GM18873 (cell line): ENCODE results near the gene PAX6.

Experiments used
- ATAC-seq: cut with Tn5 transposase; IDR thresholded peaks from one replicate; pipeline ENCODE4 v1.9.1; 2021; ENCODE audit warnings: mild to moderate bottlenecking, moderate library complexity, moderate number of reproducible peaks; ENCODE audit not compliant: unreplicated experiment, low FRiP score

Gene PAX6

GRCh38 chr11:31799435-31800397, 11.4 kb downstream of the PAX6 start:
- no peak for ATAC-seq

DNA sequence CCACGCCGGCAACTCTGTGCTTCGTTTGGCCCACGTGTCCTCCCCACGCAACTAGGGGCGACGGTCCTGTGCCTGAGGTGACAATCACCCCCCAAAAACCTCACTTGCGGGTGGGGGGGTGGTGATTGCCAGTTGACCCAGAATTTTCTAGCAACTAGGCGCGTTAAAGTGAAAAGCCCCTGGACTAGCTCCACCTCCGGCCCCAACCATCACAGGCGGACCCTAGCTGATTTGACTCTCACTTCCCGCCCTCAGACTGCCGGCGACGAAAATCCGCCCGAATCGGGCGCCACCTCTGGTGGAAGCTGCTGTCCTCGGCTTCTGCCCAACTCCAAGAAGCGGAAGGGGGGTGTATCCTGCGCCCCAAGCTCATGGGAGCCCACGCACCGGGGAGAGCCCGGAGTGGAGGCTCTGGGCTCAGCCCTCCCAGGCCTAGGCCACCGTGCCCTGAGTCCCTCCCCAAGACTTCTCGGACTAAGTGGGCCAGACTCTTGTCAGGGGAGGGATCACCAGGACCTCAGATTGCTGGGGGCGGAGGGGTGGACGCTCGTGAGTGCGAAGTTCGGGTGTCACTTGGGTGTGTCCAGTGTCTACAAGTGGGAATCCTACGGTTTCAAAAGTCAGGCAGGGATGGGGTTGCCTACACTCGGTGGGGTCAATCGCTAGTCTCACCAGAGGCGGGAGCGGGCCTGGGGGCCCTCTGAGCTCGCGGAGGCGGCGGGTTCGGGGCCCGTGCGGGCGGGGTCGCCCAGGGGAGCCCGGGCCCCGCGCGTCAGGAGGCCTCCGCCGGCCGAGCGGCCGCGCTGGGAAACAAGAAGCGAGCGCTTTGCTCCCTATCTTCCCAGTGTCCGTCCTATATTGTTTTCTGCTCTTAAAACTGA, 12.3 kb downstream of the PAX6 start:
- ATAC-seq: no peak

DNA sequence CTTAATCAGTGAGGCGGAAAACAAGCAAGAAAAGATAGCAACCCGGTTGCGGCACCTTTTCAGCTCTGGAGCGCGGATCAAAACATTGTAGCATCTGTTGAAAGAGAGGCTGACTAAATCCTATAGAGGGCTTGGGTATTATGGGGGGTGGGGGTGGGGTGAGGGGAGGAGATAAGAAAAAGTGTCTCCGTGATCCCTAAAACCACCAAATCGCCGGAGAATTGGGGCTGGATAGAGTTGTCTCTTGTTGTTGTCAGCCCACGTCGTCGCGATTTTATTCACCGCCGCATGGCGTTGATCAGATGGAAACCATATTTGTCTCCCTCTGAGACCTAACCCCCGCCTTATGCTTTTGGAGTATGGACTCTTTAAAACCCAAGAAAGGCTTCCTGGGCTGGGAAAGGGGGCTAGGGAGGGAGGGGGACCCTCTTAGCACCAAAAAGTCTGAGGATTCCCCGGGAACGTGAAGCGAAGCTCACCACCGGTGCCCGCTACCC, 13.0 kb downstream of the PAX6 start:
- ATAC-seq: no peak

DNA sequence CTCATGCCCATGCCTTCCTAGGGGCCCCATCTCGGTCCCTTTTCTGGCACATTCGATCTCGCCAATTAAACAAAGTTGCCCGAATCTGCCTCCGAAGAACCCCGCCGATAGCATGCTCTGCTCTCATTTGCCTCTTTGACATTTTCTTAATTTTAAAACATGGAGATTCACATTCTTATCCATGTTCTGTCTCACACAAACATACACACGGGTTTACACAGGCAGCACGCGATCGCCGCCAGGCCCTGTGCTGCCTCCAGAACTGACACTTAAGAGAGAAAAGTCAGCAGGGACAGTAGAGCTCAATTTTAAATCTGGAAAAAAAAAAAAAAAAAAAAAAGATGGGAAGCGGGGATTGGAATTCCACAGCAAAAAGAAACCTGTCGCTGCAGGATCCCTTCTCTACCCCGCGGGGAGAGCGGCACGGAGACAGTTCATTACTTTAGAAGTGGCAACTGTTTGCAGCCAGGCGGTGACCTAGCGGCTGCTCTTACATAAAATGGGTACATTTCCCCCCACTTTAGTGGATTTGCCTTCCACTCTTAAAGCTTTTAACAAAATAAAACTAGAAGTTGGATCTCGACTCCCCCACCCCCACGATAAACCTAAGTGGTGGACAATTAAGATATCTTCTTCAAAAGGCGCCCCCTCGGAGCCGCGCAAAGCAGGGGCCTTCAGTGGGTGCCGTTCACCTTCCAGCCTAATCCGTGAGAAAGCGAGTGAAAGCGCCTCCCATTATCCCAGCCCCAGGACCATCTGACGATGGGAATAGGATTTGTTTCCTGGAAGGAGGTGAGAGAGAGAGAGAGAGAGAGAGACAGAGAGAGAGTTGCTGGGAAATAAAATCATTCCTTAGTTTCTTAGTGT, 13.7 kb downstream of the PAX6 start:
- ATAC-seq: no peak

GRCh38 chr11:31796499-31797189, 14.5 kb downstream of the PAX6 start:
- ATAC-seq: no peak

DNA sequence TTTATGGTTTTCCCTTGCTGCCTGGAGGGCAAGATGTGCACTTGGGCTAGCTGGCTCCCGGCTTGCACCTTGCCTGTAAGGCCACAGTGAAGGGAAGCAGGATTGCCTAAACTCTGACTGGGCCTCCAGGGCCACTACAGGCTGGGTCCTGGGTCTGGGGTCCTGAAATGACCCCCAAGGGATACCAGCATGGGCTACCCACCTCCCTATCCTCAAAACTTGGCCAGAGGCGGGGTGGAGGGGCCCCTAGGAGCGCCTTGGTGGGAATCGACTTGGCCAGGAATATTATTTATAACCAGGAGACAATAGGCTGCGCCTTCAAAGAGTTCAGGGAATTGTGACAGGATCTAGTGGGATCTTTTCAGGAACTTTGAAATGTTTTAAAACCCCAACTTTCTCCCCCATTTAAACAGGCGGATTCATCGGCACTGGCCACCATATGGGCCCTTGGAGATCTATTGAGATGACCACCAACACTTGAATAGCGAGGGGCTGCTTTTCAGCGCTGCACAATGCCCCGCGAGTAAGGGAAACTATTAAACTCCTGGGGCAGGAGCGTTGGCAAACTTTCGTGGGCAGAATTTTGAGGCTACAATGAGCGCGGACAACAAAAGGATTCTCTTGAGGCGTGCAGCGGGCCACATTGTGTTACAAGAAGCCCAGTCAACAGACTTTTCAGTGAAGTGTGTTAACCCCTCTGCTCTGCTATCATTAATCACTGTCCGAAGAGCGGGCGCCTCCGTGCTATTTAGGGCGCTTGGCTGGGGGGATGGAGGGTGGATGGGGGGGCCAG, 15.2 kb downstream of the PAX6 start:
- ATAC-seq: no peak

DNA sequence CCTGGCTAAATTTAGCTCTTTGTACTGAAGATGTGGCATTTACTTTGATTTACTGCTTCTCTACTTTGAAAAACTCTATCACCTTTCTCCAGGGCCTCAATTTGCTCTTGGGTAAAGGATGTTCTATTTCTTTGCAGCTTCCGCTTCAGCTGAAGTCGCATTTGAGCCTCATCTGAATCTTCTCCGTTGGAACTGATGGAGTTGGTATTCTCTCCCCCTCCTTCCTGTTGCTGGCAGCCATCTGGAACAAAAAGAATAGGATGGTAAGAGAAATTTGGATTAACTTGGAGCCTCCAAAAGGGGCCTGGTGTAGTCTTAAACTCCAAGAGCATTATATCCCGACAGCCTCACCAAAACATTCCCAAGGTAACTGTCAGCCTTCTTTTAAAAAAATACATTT, 16.6 kb downstream of the PAX6 start:
- ATAC-seq: no peak

DNA sequence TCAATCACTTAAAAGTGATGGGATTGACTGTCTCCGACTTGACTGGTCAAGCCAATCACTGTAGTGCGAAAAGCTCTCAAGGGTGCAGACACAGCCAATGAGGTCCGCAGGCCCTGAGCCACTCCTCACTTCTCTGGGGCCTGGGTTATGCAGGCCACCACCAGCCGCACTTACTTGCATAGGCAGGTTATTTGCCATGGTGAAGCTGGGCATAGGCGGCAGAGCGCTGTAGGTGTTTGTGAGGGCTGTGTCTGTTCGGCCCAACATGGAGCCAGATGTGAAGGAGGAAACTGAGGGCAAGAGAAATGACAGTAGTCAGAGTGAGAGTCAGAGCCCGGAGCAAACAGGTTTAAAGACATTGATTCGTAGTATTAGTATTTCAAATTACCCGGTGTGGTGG, 17.9 kb downstream of the PAX6 start:
- no peak for ATAC-seq

- ATAC-seq: no peak
These were observed 18.7 kb downstream of the PAX6 start for GRCh38 chr11:31792456-31792855.

GRCh38 chr11:31792036-31792435, 19.1 kb downstream of the PAX6 start:
- no peak for ATAC-seq

DNA sequence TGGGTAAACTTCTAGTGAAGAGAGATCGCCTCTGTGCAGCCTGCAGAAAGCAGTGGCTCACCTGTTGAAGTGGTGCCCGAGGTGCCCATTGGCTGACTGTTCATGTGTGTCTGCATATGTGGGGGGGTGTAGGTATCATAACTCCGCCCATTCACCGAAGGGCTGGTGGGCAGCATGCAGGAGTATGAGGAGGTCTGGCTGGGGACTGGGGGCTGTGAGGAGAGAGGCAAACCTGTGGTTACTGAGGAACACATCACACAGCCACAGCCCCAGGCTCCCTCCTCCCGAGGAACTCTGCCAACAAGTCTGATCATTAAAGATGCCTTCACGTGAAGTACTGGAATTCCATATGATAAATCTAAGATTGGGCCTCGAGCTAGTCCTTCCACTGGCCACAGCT, 20.5 kb downstream of the PAX6 start:
- ATAC-seq: no peak

DNA sequence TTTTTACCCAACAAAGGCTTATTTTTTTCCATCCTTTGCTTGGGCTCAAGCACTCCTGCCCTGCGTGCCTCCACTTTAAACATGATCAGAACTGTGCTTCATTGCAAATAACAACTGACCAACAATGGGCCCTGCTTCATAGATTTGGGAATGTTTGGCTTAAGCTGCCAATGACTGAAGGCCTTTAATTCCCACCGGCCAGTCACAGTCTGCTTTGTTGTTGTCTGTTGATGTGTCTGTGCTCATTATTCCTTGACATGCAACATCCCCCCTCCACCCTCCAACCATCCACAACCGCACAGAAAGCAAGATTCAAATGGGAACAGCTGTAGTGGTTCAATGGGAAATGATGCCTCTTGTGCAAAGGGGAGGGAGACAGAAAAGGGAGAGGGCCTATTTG, 23.0 kb downstream of the PAX6 start:
- ATAC-seq: no peak

GRCh38 chr11:31786996-31787685, 24.0 kb downstream of the PAX6 start:
- ATAC-seq: no peak

DNA sequence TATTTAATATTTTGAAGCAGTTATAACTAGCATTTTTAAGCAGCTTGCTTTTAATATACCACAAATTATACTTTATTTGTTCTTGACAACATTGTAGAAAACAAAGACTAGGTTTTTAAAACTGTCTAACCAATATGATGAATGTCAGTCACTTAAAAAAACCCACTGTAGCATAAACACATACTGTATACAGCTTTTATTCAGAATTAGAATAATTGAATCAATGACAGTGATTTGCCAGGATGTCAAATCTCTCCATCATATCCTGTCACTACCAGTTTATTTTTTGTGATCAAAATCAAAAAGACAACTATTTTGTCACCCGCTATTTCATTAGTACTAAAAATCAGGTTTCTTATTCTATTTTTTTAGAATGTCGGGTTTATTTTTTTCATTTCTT, 26.5 kb downstream of the PAX6 start:
- no peak for ATAC-seq

DNA sequence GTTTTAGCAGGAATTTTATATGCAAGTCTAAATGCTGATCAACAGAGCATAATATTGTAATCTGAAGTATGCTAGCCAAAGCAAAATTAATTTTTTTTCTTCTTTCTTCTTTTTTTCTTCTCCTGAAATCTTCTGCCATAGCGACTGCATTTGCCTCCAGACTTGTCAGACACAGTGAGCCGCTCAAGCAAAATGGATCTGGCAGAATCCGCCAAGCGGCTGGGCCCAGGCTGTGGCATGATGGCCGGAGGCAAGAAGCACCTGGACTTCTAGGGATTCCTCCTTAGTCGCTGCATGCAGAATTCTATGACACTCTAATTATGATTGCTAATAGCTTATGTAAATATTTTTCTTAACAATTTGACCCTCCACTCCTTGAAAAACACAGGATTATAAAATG, 27.9 kb downstream of the PAX6 start:
- ATAC-seq: no peak

- no peak for ATAC-seq
These were observed 28.9 kb downstream of the PAX6 start for GRCh38 chr11:31782257-31782656.

- no peak for ATAC-seq
These were observed 30.6 kb downstream of the PAX6 start for GRCh38 chr11:31780480-31780971.

DNA sequence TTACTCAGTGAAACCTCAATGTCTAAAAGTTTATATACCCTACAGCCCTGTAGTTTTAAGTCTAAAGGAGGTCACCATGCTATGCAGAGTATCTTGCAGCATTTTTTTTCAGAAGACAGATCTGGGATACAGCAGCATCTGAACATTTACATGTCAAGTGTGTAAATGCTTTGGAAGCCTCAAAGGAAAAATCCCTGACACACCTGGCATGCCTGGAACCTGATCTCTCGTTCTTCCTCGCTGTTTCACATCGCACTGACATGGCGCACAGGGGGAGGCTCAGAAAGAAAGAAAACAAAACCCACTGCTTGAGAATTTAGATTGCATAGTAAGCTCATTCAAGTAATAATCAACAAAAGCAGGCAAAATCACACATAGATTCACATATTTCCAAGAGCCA, 31.0 kb downstream of the PAX6 start:
- no peak for ATAC-seq
